GM12892 (cell line): ENCODE measurements around the gene STUM. TPM values are rescaled to one million over a fixed set of nuclear protein-coding genes. Genes with fewer than 3 reads are reported as not detected.
A peak's percentile ranks its signal among the peaks of the same experiment; 100 is the strongest.
"Not testable (repeated sequence)": the region's sequence is repeated elsewhere in the genome, so short reads cannot be mapped to it uniquely, and the experiment has no call there.

Source experiments
- DNase-seq: peaks from one replicate; pipeline ENCODE4 v3.0.0; 2011; ENCODE audit not compliant: insufficient read length
- FAIRE-seq: peaks from 2 replicates; lab custom pipeline; 2011; peaks lifted over from hg19 to GRCh38; lab: Jason Lieb, UNC
- POLR2A ChIP-seq: IDR thresholded peaks from 2 replicates; pipeline ENCODE4 v1.6.1; 2011; ENCODE audit warnings: low read depth, low read length, control low read depth
- POLR2AphosphoS5 ChIP-seq: IDR thresholded peaks from 2 replicates; pipeline ENCODE4 v1.6.1; 2011; ENCODE audit warnings: low read depth, low read length, control low read depth
- TAF1 ChIP-seq: IDR thresholded peaks from 2 replicates; pipeline ENCODE4 v1.6.1; 2011; ENCODE audit warnings: low read depth, mild to moderate bottlenecking, control low read depth, low read length, borderline replicate concordance
- polyA plus RNA-seq: library from polyadenylated mRNA; unstranded; fragments of >200 nt; gene quantifications from one replicate; pipeline ENCODE4 v1.2.1, GENCODE V29; 2012; ENCODE audit warnings: missing spikeins, inconsistent platforms; ENCODE audit not compliant: missing spikeins

Gene STUM
- polyA plus RNA-seq: not detected

GRCh38 chr1:226548256-226549093, at the start of gene STUM:
STUM (plus strand) TSS chr1:226548764; CDS start chr1:226548905, 141 bp downstream.
- TF ChIP-seq POLR2A (no peak), TAF1 (no peak), POLR2AphosphoS5 (no peak)
- DNase-seq: peak; percentile 46
- no peak for FAIRE-seq

GRCh38 chr1:226499699-226500098, 48.9 kb upstream of the STUM start:
- FAIRE-seq, DNase-seq: not testable (repeated sequence)

- no peak for FAIRE-seq
- TF ChIP-seq POLR2AphosphoS5: no peak
- TF ChIP-seq POLR2A: no peak
- TF ChIP-seq TAF1: no peak
- no peak for DNase-seq
Observed at GRCh38 chr1:226506021-226506420, 42.5 kb upstream of the STUM start.

GRCh38 chr1:226506921-226507320, 41.6 kb upstream of the STUM start:
- FAIRE-seq: no peak
- TF ChIP-seq POLR2A (no peak), TAF1 (no peak), POLR2AphosphoS5 (no peak)
- DNase-seq: no peak

- FAIRE-seq: no peak
- no peak for DNase-seq
- TF ChIP-seq TAF1 (no peak), POLR2A (no peak), POLR2AphosphoS5 (no peak)
Observed at GRCh38 chr1:226510453-226510852, 38.1 kb upstream of the STUM start.

GRCh38 chr1:226511296-226511695, 37.3 kb upstream of the STUM start:
- TF ChIP-seq POLR2AphosphoS5: no peak
- TF ChIP-seq TAF1: no peak
- no peak for TF ChIP-seq POLR2A
- FAIRE-seq (no peak), DNase-seq (no peak)

- TF ChIP-seq POLR2AphosphoS5: no peak
- TF ChIP-seq TAF1: no peak
- no peak for TF ChIP-seq POLR2A
- no peak for FAIRE-seq
- DNase-seq: no peak
Observed at GRCh38 chr1:226512076-226512728, 36.4 kb upstream of the STUM start.

- TF ChIP-seq TAF1: no peak
- no peak for TF ChIP-seq POLR2A
- no peak for TF ChIP-seq POLR2AphosphoS5
- DNase-seq: no peak
- FAIRE-seq: no peak
Observed at GRCh38 chr1:226518375-226518774, 30.2 kb upstream of the STUM start.

- no peak for FAIRE-seq
- no peak for DNase-seq
- TF ChIP-seq TAF1 (no peak), POLR2A (no peak), POLR2AphosphoS5 (no peak)
Observed at GRCh38 chr1:226519135-226519534, 29.4 kb upstream of the STUM start.

GRCh38 chr1:226519716-226520598, 28.6 kb upstream of the STUM start:
- FAIRE-seq: no peak
- TF ChIP-seq TAF1: no peak
- no peak for TF ChIP-seq POLR2AphosphoS5
- TF ChIP-seq POLR2A: no peak

GRCh38 chr1:226520640-226521355, 27.8 kb upstream of the STUM start:
- FAIRE-seq (no peak), DNase-seq (no peak)
- TF ChIP-seq POLR2AphosphoS5 (no peak), POLR2A (no peak), TAF1 (no peak)

More at GRCh38 chr1:226519716-226520598, 28.6 kb upstream of the STUM start:
- DNase-seq: no peak
